CD1c-positive myeloid dendritic cell (primary cell): ENCODE measurements around the gene KNCN.

ENCODE experiments used
- DNase-seq: peaks from one replicate; pipeline ENCODE4 v3.0.0-alpha.2; 2016; ENCODE audit errors: extremely low spot score

KNCN gene

DNA sequence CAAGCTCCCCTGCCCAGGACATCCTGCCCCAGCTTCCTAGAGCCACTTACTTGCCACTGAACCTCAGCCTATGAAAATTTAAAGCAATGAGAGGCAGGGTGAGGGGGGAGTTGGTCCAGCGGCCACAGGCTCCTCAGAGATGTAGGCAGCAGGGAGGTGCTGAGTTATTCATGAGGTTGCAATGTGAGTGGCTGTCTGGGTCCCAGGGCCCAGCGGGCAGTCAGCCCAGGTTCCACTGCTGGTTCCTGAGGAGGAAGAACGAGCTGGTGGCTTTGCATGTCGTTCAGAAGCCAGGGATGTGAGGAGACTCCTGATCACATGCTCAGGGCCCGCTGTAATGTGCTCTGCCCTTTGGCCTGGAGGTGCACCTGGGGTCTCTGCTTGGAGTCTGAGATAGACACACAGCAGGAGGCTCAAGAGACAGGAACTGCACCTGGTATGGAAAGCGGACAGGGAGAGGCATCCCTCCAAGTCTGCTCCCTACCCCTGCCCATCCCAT is at the start of gene KNCN:
Gene KNCN, minus strand, starts transcription at position 51 of the 499 bp plus-strand sequence. CDS start 432 bp downstream, outside the sequence.
- DNase-seq, result no peak

DNA sequence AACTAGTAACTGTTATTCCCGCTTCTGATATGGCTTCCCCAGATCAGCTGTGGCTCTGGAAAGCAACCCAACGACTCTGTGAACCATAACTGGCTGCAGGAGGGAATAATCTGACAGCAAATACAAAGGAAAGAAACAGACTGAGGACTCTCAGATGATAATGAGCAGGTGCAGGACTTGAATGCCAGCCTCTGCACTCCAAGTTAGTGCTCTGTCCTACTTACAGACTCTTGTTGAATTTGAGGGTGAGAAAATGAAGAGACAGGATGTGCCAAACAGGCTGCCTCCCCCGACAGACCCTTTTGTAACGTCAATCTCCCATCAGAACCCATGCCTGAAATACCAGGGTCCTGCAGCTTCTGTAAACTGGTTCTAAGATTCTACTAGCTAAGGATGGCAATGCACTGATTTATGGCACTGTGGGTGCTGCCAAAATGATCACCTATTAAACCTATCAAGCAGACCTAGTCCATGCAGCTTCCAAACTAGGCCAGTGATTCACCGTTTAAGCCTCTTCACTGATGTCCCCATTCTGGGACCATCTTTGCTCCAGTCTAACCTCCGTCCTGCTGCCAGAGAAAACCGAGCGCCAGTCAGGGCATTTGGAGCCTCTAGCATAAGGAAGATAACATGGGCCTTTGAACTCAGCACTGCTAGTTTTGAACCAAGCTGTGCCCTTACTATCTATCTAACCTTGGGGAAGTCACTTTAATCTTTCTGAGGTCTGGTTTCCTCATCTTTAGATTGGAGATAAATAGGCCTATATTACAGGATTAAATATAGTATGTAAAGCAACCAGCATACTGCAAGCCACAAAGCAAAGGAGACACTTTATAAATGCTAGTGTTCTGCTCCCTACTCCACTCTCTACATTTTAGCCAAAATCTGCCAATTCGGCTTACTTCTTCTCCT is 47.9 kb upstream of the KNCN start:
- no peak for DNase-seq

DNA sequence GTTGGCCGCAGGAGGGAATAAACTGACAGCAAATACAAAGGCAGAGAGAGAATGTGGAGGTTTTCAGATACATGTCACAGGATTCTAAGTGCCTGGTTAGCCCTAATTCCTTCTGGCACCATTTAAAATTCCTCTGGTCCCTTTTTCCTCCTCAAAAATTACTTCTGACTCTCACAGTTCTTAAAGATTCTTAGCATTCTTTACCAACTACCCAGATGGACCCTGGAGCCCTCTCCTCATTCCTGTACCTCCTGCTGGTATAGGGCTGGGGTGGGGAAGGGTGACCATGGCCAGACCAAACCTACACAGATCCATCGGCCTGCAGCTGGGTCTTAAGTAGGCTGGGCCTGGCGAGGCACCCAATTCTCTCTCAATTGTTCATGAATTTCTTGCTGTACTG is 45.4 kb upstream of the KNCN start:
- DNase-seq, result no peak

DNA sequence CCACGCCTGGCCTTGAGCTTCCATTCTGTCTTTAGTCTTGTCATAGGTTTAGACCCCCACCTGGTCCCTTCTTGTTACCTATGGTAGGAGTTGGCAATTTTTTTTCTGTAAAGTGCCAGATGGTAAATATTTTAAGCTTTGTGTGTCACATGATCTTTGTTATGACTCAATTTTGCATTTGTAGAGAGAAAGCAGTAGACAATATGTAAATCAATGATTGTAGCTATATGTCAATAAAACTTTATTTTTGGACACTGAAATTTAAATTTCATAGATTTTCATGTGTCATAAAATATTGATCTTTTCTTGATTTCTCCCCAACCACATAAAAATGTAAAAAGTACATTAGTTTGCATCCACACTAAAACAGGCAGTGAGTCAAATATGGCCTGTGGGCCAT is 44.6 kb upstream of the KNCN start:
- DNase-seq, result no peak

DNA sequence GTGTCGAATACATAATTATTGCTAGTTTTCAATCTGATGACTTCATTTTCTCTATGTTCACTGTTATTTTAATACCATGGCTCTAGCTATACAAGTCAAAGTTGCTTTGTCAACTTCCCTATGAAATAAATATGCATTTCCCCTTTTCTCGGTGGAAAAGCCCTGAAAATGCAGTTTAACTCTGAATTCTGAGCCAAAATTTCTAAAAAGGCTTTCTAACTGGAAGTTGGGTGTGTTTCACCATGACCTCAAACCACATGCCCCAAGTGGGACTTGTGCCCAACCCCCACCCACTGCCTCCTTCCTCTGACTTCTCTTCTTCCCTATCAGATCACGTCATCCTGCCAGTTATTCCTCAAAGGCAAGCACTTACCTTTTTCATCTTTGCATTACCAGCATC is 43.7 kb upstream of the KNCN start:
- peak; percentile 96 for DNase-seq

DNA sequence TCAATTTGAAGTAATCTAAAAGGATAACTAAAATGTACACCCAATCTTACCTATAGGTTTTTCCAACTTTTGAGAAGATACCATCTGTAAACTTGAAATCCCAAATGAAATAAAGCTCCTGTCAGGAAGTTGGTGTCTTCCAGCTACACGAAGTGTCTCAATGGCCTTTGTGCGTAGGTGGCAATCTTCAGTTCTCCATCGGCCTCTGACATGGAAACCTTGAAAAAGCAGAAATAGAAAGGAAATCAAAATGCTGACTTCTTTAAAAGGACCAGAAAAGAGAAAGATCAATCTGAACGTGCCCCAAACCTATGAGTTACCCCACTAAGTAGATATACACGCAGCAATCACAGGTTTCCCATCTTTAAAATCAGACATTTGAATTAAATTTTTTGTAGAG is 42.6 kb upstream of the KNCN start:
- DNase-seq, result peak; percentile 96

DNA sequence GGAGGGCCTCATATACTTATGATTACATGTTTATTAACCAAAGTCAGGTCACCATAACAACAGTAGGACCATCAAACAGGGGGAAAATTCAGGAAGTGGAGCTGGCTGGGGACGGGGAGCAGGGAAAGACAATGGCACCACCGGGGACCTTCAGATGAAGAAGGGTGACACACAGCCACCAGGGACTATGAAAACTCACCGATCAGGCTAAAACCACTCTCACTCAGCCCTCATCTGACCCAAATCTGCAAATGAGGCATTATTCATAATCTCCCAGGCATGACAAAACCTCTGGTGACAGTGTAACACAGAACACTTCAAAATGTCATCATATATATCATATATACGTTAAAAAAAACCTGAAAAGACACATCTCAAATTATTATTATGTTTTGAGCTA is 41.4 kb upstream of the KNCN start:
- peak; percentile 17 for DNase-seq

DNA sequence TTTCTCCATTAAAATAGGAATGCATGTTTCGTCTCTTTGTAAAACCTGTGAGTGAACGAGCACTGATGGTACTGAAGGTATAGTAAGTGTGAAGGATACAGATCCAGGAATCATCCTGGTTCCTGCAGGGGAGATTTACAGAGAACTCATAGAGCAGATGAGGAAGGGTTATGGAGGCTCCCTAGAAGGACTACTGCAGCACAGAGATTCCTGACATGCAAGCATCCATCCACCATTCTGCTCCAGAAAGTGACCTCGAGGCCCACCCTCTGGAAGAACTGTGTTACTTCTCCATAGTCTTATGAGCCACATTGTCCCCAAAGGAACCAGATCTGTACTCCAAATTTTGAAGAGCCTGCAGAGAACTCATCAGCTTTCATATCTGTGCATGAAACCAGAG is 38.1 kb upstream of the KNCN start:
- DNase-seq, result no peak

DNA sequence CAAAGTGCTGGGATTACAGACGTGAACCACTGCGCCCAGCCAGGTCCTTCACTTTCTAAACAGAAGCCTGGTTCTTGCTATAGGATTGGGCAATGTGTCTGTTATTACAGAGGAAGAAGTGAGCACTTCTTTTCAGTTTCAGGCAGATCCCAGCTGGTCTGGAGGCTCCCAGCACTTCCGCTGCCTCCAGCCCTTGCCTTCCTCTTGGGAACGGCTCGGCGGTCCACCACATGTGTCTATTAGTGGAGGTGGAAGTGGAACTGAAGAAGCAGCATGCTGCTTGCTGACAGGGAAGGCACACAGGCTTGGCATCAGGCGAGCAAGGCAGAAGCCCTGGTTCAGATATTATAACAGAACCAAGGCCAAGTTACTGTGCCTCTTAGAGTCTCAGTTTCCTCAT is 35.6 kb upstream of the KNCN start:
- peak; percentile 92 for DNase-seq

DNA sequence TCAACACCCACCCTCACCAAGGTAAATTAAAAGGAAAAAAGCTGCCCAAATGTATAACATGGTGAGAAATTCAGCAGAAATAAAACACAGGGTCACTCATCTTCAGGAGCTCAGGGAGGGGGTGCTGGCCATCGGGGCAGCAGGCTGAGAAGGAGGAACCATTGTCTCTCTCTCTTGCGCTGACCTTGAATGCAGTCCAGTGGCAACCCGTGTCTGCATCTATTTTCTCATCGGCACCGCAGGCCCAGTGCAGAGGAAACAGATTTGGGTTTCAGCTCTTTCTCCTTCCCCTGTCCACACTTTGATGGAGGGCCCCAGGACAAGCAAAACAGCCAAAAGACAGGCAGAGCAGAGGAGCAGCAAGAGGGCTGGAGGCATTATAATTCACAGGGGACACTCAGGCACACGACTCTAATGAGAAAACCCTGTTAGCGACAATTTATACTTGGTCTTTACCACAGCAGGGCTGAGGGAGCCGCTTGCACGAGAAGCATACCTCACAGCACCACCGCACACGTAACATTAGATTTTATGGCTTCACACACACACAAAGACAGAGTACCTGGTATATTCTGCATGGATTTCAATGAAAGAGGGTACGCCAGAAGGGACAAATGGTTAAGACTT is 34.0 kb upstream of the KNCN start:
- DNase-seq, result no peak

DNA sequence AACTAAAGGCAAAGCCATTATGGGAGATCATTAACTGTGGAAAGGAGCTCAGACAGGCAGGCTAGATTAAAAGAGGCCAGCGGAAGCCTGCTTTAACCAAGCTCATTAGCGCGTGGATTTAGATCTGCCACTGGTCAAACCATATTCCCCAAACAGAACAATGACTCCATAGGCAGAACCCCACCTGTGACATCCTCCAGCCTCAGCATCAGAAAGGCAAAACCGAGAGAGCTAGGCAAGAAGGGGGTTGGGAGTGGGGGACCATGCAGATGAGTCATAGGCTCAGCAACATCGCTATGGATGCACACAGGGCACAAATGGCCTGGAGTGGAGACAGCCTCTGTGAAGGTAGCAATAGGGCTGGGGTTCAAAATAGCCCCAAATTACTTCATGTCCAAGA is 32.0 kb upstream of the KNCN start:
- no peak for DNase-seq

DNA sequence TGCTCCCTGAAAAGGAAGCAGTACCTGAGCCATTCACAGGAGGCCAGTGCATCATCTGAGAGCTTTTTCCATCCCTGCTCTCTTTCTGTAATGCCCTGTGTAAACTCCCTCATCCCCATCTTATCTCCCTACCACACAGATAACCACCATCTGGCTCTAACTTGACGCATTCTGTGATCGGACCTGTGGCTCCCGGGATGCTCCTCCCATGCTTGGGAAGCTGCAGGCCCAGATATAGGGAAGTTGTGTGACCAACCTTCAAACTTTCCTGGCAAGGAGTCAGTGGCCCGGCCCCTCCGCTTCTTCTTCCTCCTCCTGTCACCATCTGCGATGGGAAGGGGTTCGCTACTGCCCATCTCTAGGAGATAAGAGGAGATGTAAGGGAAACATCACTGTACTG is 31.5 kb upstream of the KNCN start:
- peak; percentile 41 for DNase-seq

DNA sequence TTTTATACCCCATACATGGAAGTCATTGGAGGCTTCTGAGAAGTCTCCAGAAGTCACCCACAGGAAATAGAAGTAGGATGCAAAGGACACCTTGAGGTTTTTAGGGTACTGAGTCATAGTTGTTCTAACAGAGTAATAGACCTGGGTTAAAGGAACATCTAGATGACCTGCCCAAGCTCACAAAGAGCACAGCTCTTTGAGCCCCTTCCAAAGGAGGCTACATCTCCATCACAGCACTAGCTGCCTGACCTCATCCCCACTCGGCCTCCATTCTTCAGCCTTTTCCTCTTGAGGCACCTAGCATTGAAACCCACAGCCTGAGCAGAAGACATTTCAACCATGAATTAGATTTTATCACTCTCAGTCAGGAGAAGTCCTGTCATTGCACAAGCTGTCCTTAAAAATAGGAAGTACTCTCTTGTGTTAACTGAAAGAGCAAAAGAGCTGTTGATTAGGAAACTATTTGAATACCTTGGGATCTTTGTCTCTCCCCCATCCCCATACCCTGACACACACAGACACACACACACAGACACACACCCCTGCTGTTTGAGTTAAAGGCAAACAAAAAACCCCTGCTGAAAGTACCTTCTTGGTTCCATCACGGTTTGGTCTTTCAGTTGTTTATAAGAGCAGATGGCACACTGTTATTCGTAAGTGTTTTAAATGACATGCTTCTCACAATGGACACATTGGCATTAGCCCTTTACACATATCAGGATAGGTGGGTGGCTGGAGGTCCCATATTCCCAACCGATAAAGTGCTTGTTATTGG is 30.4 kb upstream of the KNCN start:
- peak; percentile 75 for DNase-seq

DNA sequence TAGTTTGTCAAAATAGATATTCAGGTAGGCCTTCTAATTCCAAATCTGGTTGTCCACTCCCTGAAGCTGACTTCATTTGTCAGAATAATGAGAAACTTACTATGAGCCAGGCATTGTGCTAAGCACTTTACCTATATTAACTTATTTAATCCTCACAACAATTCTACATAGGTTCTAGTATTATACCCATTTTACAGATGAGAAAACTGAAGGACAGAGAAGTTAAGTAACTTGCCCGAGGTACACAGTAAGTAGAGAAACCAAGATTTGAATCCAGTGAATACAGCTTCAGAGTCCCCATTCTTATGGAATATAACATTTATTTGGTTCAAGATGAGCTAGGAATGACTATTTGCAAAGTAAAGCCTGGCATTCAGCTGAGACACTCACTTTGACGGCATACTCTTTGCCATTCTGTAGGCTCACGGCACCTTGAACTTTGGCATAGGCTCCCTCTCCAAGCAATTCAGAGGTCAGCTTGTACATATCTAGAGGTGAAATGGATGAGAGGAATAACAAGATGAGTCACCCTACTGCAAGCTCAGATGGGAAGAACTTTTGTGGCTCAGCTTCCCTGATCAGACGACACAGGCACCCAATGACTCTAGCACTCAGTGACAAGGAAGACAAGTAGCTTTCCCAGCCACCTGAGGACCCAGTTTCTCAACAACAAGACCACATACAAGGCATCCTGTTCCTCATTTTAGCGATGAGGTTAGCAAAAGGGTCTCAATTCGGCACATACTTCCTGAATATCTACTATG is 28.9 kb upstream of the KNCN start:
- DNase-seq, result peak; percentile 60

DNA sequence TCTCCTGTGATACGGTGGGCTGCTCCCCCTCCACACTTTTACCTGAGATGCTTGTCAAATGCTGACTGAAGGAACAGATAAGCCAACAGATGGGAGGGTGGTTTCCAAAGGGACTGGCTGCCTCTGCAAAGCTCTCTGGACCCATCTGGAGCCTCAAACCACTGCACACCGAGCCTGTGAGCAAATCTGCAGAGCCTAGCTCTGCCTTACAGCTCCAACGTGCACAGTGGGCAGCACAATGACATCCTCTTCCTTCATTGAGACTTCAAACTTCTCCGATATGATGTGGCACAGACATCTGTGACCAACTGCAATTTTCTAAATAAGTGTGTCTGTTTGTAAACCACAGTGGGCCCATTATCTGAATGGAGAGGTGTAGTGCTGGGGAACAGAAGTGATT is 26.2 kb upstream of the KNCN start:
- DNase-seq, result no peak

DNA sequence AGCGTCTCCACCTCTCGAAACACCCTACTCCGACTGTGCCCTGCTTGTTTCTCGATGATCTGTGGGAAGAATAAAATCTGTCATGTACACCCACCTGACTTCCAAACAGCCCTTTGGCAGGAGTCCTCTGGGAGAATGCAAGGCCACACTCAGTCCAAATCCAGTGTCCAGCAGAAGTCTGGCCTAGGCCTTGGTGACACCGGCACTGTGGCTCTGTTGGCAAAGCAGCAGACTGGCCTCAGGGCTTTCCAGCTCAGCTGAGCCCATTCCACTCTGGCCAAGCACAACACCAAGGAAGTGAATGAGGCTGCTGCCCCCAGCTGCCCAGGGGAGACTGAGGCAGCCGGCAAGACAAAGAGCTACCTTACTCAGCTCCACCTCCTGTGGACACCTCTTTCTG is 25.1 kb upstream of the KNCN start:
- no peak for DNase-seq

DNA sequence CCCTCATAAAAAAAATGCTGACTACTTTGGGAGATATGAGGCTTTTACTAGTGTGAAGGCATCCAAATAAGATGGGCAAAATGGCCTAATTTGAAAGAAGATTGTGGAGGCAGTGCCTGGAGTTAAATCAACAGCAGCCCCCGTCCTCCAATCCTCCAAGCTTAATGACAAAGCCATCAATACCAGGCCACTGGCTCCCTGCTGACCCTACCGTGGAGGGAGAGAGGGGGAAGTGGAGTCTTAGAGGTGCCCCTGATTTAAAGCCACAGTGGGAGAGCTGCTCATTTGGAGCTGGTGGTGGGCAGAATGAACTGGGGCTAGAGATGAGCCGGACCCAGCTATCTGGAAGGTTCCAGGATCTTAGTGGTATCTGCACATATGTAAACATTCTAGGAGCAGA is 24.3 kb upstream of the KNCN start:
- no peak for DNase-seq

DNA sequence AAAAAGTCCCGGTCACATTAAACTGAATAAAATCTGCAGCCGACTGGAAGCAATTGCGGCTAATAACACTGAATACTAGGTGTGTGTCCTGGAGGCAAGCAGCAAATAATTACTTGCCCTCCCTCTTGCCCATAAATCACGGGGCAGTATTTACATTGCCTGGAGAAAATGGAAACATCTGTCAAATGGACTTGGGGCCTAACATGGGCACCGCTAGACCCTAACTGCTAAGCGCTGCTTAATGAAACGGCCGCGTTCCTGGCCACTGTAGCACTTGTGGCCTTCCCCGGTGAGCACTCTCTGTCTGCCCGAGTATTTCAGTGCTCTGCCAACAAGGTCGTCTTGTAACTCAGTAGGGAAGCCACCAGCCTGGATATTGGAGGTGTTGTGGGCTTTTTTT is 23.9 kb upstream of the KNCN start:
- no peak for DNase-seq

DNA sequence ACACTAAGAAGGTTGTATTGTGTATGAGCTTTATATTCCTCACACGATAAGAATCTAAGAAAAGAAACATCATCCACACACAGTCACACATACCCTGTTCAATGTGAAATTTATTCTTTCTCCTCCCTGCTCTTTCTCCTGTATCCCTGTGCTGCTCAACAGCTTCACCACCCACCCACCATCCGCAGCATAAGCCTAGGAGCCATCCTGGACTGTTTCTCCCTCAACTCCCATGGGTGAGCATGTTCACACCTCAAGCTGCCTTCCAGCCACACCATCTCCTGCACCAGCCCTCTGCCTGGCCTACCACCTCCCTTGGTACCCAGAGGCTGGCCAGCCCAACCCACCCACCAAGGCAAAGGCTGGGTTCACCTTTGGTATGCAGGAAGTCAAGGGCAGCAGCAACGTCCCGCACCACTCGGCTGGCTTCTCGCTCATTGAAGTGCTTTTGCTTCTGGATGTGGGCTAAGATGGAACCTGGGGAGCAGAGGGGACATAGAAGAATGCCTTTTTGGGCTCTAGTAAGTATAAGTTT is 20.3 kb upstream of the KNCN start:
- DNase-seq, result no peak

DNA sequence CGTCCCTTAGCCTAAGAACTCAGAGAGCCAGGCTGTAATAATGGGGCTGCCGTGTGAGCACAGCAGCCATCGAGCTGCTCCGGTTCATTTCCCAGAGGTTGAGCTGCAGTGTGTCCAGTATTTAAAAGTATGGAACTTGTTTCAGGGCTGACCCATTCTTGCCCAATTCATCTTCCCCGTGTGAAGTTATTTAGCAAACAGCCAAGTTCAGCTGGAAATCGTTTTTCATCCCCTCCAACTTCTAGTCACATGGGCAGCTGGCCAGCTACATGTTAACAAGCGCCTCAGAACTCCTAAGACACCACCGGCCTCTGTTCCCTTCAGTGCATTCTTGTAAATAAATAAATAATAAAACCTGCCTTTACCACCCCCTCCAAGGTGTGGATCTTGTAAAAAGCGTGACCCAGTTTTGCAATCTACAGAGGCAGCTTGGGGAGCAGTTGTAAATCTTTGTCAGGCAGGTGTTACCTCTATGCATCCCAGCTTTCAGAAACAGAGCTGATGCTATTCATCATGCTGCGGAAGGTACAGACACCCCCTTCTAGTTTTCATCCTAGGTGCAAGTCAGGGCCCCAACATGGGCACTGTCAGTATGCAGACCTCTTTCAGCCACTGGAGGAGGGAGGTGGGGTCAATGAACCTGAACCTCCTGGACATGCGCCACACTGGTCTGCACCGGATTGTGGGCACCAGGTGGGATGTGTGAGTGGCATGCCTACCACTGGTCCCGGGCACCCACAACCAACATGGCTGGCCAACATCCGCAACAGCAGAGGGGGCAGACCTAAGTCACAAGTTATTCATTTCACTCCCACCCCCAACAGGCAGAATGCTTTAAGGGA is 18.7 kb upstream of the KNCN start:
- DNase-seq, result no peak
